GM10248 (cell line): ENCODE data around the gene C3orf70.
"Not testable (repeated sequence)": the region's sequence is repeated elsewhere in the genome, so short reads cannot be mapped to it uniquely, and the experiment has no call there.

ENCODE experiments used
- CTCF ChIA-PET: fragments of 300-600 bp; sonication (Branson Sonifier 250); formaldehyde crosslinking; extraction: SDS; loops from one replicate; lab custom pipeline; 2021; ENCODE audit warnings: antibody characterized with exemption; lab: Yijun Ruan, JAX
- POLR2A ChIA-PET: fragments of 350-650 bp; sonication (Branson Sonifier 250); formaldehyde crosslinking; extraction: SDS; loops from one replicate; lab custom pipeline; 2020; ENCODE audit warnings: antibody characterized with exemption; lab: Yijun Ruan, JAX
- DNase-seq: peaks from one replicate; pipeline ENCODE4 v3.0.0; 2012; ENCODE audit errors: extremely low spot score
- TF ChIP-seq, protein P1 (sequence below): IDR thresholded peaks from 2 replicates; pipeline ENCODE4 v1.5.1; 2012; ENCODE audit warnings: mild to moderate bottlenecking, low read depth; ENCODE audit errors: extremely low read depth, missing control alignments, control extremely low read depth

C3orf70 gene

DNA sequence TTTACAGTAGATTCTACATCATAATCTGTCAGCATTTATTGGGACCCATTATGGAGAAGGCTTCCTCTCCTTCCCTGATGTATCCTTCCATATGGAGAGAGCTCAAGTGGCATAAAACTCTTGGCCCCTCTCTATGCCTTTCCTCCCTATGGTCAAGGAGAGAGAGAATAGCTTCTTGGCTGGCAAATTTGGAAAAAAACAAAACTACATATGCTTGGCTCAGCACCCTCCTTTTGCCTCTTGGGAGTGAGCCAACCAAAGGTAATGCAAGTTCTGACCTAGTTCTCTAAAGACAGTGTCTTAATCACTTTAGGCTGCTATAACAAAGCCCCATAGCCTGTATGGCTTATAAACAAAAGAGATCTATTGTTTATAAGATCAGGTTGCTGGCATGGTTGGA lies 37.5 kb downstream of the C3orf70 start:
- ChIA-PET POLR2A (no interaction called here), CTCF (no interaction called here)
- DNase-seq: no peak
- TF ChIP-seq, protein P1, sequence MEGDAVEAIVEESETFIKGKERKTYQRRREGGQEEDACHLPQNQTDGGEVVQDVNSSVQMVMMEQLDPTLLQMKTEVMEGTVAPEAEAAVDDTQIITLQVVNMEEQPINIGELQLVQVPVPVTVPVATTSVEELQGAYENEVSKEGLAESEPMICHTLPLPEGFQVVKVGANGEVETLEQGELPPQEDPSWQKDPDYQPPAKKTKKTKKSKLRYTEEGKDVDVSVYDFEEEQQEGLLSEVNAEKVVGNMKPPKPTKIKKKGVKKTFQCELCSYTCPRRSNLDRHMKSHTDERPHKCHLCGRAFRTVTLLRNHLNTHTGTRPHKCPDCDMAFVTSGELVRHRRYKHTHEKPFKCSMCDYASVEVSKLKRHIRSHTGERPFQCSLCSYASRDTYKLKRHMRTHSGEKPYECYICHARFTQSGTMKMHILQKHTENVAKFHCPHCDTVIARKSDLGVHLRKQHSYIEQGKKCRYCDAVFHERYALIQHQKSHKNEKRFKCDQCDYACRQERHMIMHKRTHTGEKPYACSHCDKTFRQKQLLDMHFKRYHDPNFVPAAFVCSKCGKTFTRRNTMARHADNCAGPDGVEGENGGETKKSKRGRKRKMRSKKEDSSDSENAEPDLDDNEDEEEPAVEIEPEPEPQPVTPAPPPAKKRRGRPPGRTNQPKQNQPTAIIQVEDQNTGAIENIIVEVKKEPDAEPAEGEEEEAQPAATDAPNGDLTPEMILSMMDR: no peak

DNA sequence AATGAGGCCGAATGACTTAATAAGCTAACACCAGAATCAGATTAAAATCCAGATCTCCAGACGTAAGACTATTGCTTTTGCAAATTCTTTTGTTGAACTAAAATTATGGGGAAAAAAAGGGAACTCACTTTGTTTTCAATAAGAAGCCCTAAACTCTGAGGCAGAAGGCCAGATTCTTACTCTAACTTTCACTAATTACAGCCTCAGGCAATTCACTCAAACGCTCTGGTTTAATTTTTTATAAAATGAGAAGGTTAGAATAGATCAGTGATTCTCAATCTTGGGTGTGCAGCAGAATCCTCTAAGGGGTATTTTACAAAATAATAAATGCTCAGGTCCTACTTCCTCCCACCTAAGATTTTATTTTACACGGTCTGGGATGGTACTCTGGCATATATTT lies 38.1 kb downstream of the C3orf70 start:
- POLR2A ChIA-PET: no interaction called here
- CTCF ChIA-PET: interaction anchor here (1.0 kb wide), 1 partner anchor 13 kb away, joined by 4 read pairs; no protein-coding TSS in a partner anchor
- TF ChIP-seq, protein P1: no peak
- DNase-seq: no peak

- CTCF ChIA-PET: no interaction called here
- no peak for DNase-seq
- POLR2A ChIA-PET: no interaction called here
- TF ChIP-seq, protein P1: no peak
Observed at GRCh38 chr3:185112186-185112585, 40.7 kb downstream of the C3orf70 start.

DNA sequence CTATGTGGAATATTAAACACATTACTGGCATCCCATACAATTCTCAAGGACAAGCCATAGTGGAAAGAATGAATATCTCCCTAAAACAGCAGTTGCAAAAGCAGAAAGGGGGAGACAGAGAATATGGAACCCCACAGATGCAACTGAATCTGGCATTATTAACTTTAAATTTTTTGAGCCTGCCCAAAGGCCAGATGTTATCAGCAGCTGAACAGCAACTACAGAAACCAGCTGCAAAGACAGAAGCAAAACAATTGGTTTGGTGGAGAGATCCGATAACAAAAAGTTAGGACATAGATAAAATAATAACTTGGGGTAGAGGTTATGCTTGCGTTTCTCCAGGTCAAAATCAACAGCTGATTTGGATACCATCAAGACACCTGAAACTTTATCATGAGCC lies 43.8 kb downstream of the C3orf70 start:
- CTCF ChIA-PET: interaction anchor here (1.2 kb wide), 1 partner anchor 10 kb away, joined by 3 read pairs; no protein-coding TSS in a partner anchor
- POLR2A ChIA-PET, DNase-seq: not testable (repeated sequence)

DNA sequence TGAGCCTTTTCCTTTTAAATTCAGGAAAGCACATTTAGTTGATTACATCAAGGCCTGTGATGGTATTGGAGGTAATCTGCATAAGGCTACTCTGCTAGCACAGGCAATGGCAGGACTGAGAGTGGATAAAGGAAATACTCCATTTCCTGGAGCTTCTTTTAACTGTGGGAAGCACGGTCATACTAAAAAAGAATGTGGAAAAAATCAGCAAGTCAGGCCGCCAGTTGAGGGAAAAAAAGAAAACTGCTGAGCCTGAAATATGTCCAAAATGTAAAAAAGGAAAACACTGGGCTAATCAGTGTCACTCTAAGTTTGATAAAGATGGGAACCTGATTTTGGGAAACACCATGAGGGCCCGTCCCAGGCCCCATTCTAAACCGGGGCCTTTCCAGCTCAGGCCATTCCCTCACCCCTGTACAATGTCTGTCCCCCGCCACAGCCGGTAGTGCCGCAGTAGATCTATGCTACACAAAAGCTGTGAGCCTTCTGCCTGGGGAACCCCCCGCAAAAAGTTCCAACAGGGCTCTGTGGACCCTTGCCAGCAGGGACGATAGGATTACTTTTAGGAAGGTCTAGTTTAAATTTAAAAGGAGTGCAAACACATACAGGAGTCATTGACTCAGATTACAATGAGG lies 46.5 kb downstream of the C3orf70 start:
- DNase-seq, POLR2A ChIA-PET, CTCF ChIA-PET: not testable (repeated sequence)

DNA sequence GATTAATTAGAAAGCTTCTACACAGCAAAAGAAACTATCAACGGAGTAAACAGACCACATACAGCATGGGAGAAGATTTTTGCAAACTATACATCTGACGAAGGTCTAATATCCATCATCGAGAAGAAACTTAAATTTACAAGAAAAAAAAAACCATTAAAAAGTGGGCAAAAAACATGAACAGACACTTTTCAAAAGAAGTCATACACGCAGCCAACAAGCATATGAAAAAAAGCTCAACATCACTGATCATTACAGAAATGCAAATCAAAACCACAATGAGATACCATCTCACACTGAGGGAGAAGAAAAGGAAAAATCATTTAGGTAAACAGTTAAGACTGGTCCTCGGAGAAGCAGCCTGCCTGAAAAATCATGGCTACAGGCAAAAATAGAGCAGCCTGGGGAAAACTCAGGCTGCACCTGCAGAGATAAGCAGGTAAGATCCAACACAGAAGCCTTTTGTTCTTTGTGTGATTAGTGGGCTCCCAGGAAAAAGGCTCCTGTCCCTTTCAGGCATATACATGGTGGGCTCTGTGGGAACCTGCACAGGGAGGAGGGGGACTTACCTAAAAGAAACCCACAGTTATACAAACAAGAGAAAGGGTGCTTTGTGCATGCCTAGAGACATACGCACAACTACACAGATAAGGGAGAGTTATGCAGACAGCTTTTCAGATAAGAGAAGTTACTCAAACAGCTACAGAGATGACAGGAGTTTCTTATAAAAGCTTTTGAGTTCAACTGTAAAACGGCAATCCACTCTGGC lies 49.3 kb downstream of the C3orf70 start:
- no peak for DNase-seq
- POLR2A ChIA-PET: no interaction called here
- CTCF ChIA-PET: no interaction called here
- TF ChIP-seq, protein P1: no peak

GRCh38 chr3:185094697-185095096 lies 58.2 kb downstream of the C3orf70 start:
- DNase-seq: no peak
- ChIA-PET CTCF (no interaction called here), POLR2A (interaction anchor here (0.7 kb wide), 1 partner anchor 82 kb away, joined by 3 read pairs; no protein-coding TSS in a partner anchor)
- TF ChIP-seq, protein P1: no peak
